SHP77 (cell line): ENCODE results near the gene GAB2.

Experiments
- DNase-seq, 2 experiments: peaks; one replicate each; lab custom pipeline; 2025; lab: John Stamatoyannopoulos, UW

Gene GAB2

DNA sequence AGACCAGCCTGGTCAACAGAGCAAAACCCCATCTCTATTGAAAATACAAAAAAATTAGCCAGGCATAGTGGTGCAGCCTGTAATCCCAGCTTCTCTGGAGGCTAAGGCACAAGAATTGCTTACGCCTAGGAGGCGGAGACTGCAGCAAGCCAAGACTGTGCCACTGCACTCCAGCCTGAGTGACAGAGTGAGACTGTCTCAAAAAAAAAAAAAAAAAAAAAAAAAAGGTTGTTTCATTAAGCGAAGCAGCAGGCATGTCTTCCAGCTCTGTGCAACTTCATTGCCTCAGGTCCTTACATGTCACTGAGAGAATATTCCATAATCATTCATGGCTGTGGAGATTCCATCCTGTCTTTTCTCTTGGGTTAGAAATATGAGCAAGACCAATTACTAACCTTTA is 16.9 kb downstream of the GAB2 start:
- DNase-seq, result no peak

- no peak for DNase-seq
Observed at GRCh38 chr11:78400116-78400515, 17.5 kb downstream of the GAB2 start.

- DNase-seq, result no peak
Observed at GRCh38 chr11:78399136-78399535, 18.5 kb downstream of the GAB2 start.

DNA sequence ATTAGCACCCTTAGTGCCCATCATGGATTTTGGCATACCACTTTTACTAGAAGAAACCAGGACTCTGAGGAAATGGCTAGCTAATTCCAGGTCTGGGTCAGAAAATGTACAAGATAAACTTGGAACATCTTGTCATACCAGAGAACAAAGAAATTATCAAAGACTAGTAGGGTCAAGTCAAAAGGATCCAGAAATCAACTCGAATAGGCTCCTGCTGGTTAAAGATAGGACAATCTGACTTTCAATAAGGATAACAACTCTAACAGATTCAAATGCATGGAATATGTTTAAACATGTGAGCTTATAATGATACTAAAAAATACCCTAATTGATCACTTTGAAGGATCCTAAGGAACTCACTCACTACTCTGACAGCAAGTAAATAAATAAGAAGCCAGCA is 18.9 kb downstream of the GAB2 start:
- DNase-seq, result no peak

DNA sequence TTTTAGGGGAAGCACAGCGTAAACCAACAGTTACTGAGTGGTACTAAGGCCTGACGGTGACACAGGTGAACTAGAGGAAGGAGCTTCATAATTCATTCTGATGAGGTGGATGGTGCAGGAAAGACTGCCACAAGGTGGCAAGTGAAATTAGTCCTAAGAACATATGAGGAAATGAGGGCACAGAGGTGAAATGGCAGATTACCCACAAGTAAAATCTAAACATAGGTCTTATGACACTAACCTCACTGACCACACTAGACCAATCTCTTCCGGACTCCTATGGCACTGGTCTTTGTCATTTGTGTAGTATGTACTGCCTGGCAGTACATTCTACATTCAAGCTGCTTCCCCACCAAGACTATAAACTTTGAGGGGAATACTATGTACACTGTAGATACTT is 20.2 kb downstream of the GAB2 start:
- DNase-seq, result no peak

DNA sequence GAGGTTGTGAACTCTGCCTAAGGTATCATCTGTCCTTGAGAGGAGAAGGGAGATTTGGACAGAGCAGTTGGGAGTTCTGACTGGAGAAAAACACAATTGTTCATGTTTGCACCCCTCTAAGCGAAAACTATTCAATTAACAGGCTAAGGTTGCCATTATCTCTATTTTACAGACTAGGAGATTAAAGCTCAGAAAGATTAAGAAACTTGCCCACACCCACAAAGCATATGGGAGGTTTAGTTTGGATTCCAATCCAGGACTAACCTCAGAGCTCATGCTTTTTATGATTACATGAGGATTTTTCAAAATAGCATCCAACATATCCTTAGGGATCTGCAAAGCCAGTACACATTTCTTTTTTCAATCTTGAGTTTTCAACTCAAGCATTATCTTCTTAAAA is 22.0 kb downstream of the GAB2 start:
- DNase-seq, result no peak

GRCh38 chr11:78392854-78393253 is 24.8 kb downstream of the GAB2 start:
- DNase-seq, result no peak

DNA sequence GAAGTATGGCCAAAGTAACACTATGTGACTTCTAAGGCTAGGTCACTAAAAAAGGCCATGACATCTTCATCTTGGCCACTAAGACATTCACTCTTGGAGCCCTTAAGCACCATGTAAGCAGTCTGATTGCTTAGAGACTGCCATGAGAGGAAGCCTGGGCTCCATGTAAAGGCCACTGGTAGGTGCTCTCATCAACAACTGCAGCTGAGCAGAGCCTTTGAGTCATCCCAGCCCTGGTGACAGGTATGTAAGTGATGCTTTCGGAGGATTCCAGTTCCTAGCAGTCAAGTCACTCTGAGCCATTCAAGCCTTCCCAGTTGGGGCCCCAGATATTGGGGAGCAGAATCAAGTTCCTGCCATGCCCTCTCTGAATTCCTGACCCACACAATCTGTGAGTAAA is 26.2 kb downstream of the GAB2 start:
- no peak for DNase-seq

DNA sequence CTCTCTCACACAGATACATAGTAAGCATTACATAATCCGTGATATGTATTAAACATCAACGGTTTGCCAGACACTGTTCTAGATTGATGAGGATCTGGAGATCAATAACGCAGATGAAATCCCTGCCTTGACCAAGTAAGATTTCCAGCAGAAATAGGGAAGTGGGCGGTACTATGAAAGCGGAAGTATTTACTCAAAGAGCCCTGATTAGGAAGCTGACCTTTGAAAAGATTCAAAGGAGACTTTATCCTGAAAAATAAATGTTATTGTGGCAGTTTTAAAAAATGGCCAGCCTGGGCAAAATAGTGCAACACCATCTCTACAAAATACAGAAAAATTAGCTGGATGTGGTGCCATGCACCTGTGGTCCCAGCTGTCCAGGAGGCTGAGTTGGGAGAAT is 26.8 kb downstream of the GAB2 start:
- no peak for DNase-seq

DNA sequence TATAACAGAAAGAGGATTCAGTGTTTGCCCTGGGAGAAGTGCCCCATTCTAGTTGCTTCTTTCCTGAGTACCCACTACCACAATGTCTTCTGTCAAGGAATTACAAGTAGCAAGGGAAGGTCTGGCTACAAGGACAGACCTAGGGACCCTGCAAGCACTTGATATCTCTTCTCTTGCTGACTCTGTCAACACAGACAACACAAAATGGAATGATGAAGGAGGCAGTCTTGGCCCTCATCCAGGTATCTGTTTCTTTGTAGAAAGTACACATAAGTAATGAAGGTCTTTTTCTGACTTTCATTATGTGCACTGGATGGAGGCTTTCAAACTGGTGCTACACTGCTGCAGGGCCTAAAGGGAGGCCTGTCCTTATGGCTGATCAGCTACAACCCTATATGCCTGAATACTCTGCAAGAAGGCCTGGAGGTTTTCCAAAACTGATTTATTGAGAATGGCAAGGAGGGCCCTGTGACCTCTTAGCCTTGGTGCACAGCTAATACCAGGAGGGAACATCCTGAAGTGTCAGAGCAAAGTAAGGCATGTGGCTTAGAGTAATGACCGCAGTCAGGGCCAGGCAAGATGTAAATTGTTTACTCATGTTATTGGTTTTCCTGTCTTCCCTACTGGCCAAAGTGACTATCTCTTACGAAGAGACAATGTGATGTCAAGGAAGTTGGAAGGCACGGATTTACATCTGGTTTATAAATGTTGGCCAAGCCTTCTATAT is 31.2 kb downstream of the GAB2 start:
- DNase-seq, result no peak

DNA sequence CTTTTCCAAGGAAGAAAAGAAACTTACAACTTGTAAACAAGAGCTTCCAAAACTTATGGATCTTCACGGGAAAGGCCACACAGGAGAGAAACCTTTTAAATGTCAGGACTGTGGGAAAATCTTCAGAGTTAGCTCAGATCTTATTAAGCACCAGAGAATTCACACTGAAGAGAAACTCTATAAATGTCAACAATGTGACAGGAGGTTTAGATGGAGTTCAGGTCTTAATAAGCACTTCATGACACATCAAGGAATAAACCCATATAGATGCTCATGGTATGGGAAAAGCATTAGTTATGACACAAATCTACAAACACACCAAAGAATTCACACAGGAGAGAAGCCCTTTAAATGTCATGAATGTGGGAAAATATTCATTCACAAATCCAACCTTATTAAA is 32.4 kb downstream of the GAB2 start:
- no peak for DNase-seq

DNA sequence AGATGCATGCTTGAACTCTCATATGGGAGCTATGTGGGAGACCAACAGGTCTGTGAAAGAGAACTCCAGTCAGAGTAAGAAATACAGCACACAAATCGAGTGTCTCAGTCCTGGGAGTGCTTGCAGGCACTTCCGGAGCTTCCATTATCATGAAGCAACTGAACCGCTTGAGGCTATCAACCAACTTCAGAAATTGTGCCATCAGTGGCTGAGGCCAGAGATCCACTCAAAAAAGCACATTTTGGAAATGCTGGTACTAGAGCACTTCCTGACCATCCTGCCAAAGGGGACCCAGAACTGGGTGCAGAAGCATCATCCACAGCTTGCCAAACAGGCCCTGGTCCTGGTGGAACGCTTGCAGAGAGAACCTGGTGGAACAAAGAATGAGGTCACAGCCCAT is 33.4 kb downstream of the GAB2 start:
- DNase-seq, result no peak

- no peak for DNase-seq
Observed at GRCh38 chr11:78381865-78382264, 35.8 kb downstream of the GAB2 start.

DNA sequence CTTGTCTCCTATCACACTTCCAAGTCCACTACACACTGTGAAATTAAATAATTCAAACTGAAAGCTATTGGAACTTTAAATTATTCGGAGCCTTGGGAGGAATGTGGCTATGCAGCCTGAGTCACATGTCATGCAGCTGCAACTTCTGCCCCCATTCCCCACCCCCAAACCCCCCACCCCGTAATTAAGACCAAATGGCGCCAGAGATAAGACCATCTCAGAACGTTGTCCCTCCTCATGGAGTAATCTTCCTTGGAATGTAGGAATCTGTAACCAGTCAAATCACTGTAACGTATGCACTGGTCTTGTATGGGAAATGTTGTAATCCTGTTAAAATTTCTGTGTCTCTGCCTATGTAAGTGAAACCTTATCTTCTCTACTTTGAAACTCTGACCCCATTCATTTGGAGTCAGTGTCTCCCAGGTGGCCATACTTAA is 37.0 kb downstream of the GAB2 start:
- no peak for DNase-seq

DNA sequence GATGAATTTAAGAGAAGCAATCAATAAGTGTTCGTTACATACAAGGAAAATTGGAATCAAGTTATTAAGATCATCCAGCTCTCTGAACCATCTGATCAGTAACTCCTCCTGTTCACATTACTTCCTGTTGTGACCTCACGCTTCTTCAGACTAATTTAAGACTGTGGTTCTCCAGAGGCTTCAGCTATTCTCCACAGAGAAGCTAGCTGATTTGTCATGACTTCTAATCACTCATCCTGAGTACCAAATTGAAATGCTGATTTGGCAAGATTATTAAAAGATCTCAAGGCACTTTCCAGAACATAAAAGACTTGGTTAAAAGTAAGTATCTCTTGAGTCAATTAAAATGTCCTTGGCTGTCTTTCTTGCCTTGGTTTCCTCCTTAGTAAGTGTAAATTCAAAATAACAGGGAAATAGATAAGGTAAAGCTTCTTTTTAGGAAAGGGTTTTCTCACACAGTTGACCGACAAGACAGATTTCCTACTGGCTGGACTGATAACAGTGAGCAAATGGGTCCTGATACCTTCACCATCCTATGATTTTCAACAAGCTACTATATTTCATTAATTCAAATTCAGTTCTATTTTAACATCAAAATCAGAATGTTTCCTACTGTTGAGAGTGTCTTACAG is 38.5 kb downstream of the GAB2 start:
- no peak for DNase-seq

GRCh38 chr11:78377625-78378418 is 39.8 kb downstream of the GAB2 start:
- DNase-seq, result no peak

- DNase-seq, result no peak
Observed at GRCh38 chr11:78376858-78377257, 40.8 kb downstream of the GAB2 start.

GRCh38 chr11:78374917-78375316 is 42.7 kb downstream of the GAB2 start:
- DNase-seq, result no peak

DNA sequence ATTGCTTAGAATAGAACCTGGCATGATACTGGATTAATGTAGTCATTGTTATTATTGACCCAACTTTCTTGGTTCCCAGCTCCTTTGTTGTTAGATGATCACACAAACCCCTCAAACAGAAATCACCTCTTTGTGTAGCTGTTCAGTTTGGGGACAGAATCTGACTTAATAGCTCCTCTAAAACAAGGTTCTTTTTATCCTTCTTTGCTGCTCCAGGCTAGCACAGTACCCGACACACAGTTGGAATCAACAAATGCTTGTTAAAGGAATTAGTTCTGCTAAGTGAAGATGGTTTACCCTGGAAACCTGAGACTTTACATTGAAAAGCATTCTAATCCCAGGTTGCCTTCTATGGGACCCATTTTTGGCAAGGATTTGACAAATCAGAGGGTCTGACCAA is 43.9 kb downstream of the GAB2 start:
- no peak for DNase-seq

DNA sequence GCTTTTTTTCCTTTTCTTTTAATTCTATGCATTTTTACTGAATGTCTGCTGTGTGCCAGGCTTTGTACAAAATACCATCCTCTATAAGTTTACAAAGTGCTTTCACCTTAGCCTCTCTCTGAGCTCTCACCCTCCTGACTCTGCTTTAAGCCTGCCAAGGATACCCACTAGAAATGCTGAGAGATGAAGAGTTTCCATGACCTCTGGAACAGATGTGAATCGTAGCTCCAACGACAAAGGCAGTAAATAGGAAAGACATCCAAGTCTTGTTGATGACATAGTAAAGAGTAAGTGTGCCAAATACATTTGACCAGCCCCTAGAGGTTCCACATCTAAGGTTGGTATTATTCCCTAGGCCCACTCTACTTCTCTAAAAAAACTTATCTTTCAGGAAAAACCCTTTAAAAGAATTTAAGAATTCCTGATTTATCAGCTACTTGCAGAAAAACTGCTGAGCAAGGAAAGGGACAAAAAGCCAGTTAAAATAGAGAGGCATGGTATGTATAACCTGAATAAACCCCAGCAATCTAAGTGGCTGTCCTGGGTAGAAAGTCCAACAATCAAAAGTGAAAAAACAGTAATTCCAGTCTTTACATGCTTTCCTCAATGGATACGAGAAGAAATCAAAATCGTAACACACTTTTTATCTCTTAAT is 45.4 kb downstream of the GAB2 start:
- DNase-seq, result no peak

DNA sequence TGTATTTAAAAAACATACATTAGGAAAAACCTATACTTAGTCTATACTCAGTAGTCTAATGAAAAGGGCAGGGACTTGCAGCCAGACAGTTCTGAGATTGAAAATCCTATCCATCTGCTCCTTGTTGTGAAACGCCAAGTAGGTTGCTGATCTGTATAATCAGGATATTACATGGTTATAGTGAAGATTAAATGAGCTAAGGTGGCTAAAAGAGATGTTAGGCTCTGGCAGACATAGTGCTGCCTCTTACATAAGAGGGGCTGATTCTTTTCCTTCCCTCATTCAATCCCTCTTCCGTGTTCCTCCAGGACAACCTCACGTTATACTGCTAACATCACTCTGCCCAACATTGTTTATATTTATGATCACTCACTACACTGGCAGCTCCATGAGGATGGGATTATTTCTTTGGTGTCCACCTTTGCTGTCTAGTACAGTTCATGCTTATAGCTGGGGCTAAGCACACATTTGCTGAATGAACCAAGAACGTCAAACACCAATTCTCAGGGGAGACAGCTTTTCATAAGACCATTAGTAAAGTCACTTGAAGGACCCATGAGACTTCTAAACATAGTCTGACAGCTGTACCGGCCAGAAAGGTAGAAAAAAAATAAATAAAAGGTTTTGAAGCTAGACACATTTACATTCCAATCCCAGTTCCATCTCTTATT is 46.3 kb downstream of the GAB2 start:
- no peak for DNase-seq
